CD4-positive, alpha-beta T cell treated with Interleukin-6 at 100 ng/mL for 8 hours (primary cell): Measurements from ENCODE around the gene PPP1R3D.
"Not testable (repeated sequence)": the region's sequence is repeated elsewhere in the genome, so short reads cannot be mapped to it uniquely, and the experiment has no call there.

Source experiments
- DNase-seq: peaks from one replicate; pipeline ENCODE4 v3.0.0-alpha.2; 2020; ENCODE audit warnings: mixed read lengths, low spot score

PPP1R3D gene

DNA sequence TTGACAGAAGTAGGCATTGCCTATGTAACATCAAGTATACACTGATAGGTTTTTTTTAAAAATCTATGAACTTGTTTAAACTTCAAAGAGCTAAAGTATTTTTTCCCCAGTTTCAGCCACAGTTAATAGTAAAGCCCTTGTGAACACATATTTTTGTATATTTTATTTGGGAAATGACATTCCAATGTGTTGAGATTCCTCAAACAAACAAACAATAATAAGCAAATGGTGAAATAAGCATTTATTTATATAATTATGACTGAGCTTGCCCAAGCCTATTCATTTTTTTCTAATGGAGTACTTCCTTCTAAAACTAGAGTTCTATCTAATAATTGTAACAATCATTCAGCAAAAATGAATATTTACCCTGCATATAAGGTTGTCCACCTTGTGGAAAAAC, 19.2 kb downstream of the PPP1R3D start:
- no peak for DNase-seq

DNA sequence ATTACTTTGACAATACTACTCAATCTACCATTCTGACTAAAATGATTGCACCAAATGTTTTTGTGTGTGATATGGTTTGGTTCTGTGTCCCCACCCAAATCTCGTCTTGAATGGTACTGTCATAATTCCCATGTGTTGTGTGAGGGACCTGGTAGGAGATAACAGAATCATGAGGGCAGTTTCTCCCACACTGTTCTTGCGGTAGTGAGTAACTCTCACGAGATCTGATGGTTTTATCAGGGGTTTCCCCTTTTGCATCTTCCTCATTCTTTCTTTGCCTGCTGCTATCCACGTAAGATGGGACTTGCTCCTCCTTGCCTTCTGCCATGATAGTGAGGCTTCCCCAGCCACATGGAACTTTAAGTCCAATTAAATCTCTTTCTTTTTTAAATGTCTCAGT, 27.5 kb downstream of the PPP1R3D start:
- no peak for DNase-seq

DNA sequence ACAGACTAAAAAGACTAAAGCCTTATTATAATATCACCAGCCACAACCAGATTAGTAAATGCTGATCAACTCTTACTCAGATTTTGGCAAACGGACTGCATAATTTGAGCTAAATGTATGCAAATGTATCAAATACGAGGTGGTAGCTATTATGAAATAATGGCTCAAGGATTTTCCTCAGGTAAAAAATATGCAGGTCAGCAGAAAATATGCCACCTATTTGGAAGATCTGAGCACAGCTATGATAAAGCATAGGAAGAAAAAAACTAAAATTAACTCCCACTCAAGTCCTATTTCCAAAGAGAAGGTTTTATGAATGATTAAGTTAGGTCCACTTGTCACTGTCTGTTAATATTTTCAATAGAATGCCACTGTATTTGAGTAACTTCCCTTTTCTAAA, 29.1 kb downstream of the PPP1R3D start:
- no peak for DNase-seq

DNA sequence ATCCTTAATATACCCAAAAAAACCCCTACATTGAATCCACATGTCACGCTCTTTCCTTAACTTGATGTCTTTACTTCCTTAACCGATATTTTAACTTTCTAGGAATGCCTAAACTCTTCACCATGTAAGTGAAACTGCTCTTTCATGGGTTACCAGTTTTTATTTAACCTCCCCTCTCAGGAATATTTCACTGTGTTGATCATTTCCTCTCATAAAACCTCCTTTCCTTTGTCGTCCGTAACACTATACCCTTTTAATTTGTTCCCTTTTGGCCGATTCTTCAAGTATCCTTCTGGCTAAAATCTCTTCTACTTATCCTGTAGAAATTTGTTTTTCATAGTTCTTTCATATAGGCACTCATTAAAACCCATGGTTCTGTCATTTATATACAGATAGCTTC, 31.2 kb downstream of the PPP1R3D start:
- DNase-seq: no peak

DNA sequence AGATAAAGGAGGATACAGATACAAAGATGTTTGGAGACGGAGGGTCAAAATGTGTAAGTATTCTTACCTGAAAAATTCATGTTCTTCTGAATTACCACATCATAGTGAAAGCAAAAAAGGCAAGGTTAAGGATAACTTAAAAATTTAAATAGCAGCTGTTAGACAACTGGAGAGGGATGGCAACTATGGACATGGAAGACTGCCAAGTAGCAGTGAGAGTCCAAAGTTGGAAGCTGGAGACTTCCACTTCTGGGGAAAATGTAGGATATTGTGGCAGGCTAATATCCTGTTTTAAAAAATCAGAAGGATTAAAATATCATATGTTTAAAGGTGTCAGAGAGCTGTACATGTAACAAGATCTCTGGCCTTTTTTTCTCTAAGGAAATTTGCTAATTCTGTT, 36.5 kb downstream of the PPP1R3D start:
- DNase-seq: no peak

DNA sequence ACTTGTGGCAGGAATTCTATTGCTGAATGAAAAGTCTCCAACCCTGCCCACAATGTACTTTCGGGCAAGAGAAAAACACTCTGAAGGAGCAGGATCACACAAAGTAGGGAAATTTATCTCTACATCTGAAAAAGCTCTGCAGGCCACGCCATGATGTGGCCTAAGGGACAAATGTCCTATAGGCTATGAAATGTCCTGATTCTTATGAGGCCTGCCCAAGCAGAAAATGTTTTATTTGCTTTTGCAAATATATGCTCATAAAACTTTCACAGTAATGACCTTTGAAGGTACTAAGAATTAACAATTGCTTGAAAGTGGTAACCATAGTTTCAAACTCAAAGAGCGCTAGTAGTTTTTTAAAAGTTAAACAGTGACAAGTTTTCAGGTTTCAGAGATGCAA, 37.6 kb downstream of the PPP1R3D start:
- DNase-seq: no peak

DNA sequence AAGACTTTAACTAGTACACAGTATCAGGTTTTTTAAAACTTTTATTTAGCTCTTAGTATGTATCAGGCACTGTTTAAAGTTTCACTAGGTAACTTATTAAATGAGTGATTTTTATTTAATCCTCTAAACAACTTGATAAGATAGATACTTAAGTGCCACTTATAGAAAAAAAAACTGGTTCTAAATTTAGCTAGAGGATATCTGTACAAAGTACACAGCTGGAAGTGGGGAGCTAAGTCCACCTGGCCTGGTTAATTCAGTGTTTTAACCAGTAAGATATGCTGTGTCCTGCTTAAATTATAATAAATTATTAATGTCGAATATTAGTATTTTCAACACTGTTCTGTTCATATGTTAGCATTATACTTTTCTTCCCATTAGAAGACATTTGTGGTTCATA, 44.2 kb downstream of the PPP1R3D start:
- no peak for DNase-seq

DNA sequence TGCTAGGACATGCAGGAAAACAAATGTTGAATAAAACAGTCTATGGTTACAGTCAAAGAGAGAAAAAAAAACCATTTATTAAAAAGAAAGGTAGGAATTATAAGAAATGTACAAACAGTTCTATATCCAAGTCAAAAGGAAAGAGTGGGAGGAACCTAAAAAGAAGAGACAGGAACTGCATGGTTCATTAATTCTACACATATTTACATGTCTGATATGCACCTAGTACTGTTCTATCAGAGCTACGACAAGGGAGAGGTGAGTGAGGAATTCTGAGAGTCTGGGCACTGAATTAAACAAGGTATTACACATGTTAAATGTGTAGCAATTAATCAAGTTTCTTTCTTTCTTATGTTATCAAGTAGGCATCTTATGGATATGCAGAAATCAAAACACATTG, 48.5 kb downstream of the PPP1R3D start:
- DNase-seq: no peak

DNA sequence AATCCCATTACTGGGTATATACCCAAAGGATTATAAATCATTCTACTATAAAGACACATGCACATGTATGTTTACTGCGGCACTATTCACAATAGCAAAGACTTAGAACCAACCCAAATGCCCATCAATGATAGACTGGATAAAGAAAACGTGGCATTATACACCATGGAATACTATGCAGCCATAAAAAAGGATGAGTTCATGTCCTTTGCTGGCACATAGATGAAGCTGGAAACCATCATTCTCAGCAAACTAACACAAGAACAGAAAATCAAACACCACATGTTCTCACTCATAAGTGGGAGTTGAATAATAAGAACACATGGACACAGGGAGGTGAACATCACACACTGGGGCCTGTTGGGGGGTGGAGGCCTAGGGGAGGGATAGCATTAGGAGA, 50.1 kb downstream of the PPP1R3D start:
- DNase-seq: not testable (repeated sequence)

DNA sequence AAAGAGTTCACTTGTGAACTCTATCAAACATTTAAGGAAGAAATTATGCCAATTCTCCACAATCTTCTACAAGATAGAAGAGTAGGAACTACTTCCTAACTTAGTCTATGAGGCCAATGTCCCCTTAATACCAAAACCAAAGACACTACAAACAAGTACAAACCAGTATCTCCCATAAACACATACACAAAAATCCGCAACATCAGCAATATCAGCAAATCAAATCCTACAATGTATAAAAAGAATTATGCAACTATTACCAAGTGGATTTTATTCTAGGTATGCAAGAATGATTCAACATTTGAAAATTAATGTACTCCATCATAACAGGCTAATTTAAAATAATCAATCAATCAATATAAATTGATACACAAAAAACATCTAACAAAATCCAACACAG, 52.1 kb downstream of the PPP1R3D start:
- no peak for DNase-seq
